Natural killer cell (primary cell): ENCODE data around the gene EHD1. TPM values are rescaled to one million over a fixed set of nuclear protein-coding genes. Genes with fewer than 3 reads are reported as not detected.

Source experiments
- ATAC-seq, 3 donors: fragments of 150-1000 bp in 2 of 3; fragments of 200-7000 bp in 1 of 3; cut with Tn5 transposase; 1 replicate in 1 of 3; 2 replicates in 2 of 3; pipeline ENCODE4 v1.10.0; 2021; ENCODE audit warnings: mild to moderate bottlenecking in 2 of 3, moderate library complexity in 2 of 3
- DNase-seq, 2 donors: peaks; one replicate each; pipeline versions ENCODE4 v3.0.0 to v3.0.0-alpha.2; 2013 to 2021; ENCODE audit warnings: mixed read lengths in 1 of 2
- H3K27ac ChIP-seq: one replicate; pipeline ENCODE4 v1.5.1; 2013; ENCODE audit warnings: mild to moderate bottlenecking, low read length
- H3K27me3 ChIP-seq: one replicate; pipeline ENCODE4 v1.6.1; 2013; ENCODE audit warnings: low read length; ENCODE audit not compliant: control insufficient read depth, insufficient read depth
- H3K36me3 ChIP-seq: one replicate; pipeline ENCODE4 v1.6.1; 2013; ENCODE audit warnings: low read length; ENCODE audit not compliant: control insufficient read depth, insufficient read depth
- H3K4me1 ChIP-seq: one replicate; pipeline ENCODE4 v1.6.1; 2013; ENCODE audit warnings: low read length; ENCODE audit not compliant: control insufficient read depth, insufficient read depth
- H3K4me3 ChIP-seq: one replicate; pipeline ENCODE4 v1.5.1; 2013; ENCODE audit warnings: low read length
- H3K9me3 ChIP-seq: one replicate; pipeline ENCODE4 v1.6.1; 2013; ENCODE audit warnings: low read length; ENCODE audit not compliant: control insufficient read depth, insufficient read depth
- H3K27ac Mint-ChIP-seq, 2 donors: one replicate each; pipeline ENCODE4 v1.8.0; 2022; ENCODE audit warnings: mild to moderate bottlenecking in 2 of 2, mixed read lengths in 2 of 2, moderate library complexity in 1 of 2
- H3K27me3 Mint-ChIP-seq, 2 donors: one replicate each; pipeline ENCODE4 v1.8.0; 2022; ENCODE audit warnings: low read depth in 2 of 2, mixed read lengths in 2 of 2
- H3K36me3 Mint-ChIP-seq: one replicate; pipeline ENCODE4 v1.8.0; 2022; ENCODE audit warnings: mixed read lengths
- H3K4me1 Mint-ChIP-seq, 2 donors: one replicate each; pipeline ENCODE4 v1.8.0; 2022; ENCODE audit warnings: mixed read lengths in 2 of 2
- H3K4me3 Mint-ChIP-seq: one replicate; pipeline ENCODE4 v1.8.0; 2022; ENCODE audit warnings: mild to moderate bottlenecking, moderate library complexity, mixed read lengths
- H3K9me3 Mint-ChIP-seq, 2 donors: one replicate each; pipeline ENCODE4 v1.8.0; 2022; ENCODE audit warnings: mixed read lengths in 2 of 2
- CTCF ChIP-seq: fragments of 200-600 bp; IDR thresholded peaks from one replicate; pipeline ENCODE4 v1.8.0; 2022; ENCODE audit warnings: antibody characterized with exemption
- WGBS: methylation state at CpG from one replicate; pipeline ENCODE4 v1.1.7; 2013; ENCODE audit warnings: missing lambda C conversion rate; ENCODE audit not compliant: insufficient coverage; 5-methylcytosine and 5-hydroxymethylcytosine counted together
- intact Hi-C: fragments of 100-400 bp; cut with micrococcal nuclease; formaldehyde crosslinking; loops from one replicate; pipeline ENCODE4 v1.14.2; 2022
- total RNA-seq, 4 donors: library from RNA; stranded (reverse); fragments of 120-200 nt in 1 of 4; gene quantifications; one replicate each; pipeline versions ENCODE4 v1.2.3 to v1.2.4, GENCODE V29; 2013 to 2022

Gene EHD1
- total RNA-seq, 3 donors from 2014 or later (not counting 1 experiment from before 2014, with no cell fraction given) = 218 to 246 (median 225) TPM

- H3K27ac ChIP-seq = no peak overlapping the region
- Mint-ChIP-seq H3K36me3 (no peaks in the 10 kb centered on the region), H3K27me3 (no peaks in the 10 kb centered on the region), H3K4me3 (no peak overlapping the region), H3K4me1 (peaks cover 0 to 9% of the 10 kb centered on the region in 2 donors), H3K27ac (no peak overlapping the region), H3K9me3 (no peaks in the 10 kb centered on the region)
- 84% methylated on average over 25 of the region's 25 CpGs for WGBS
- no peaks in the 10 kb centered on the region for H3K9me3 ChIP-seq
- no peak for TF ChIP-seq CTCF
- H3K27me3 ChIP-seq = no peaks in the 10 kb centered on the region
- ATAC-seq (no peak), DNase-seq (no peak)
- H3K4me3 ChIP-seq = no peak overlapping the region
- H3K4me1 ChIP-seq = peaks cover 19% of the 10 kb centered on the region
- H3K36me3 ChIP-seq = peaks cover 22% of the 10 kb centered on the region
- intact Hi-C loops = loop anchor here (1.0 kb wide), 2 partner anchors 46 to 106 kb away; no protein-coding TSS in a partner anchor
These were observed 15.0 kb upstream of the EHD1 start for GRCh38 chr11:64893194-64894069.

- Mint-ChIP-seq H3K27ac (no peak overlapping the region), H3K4me3 (no peak overlapping the region), H3K4me1 (peaks cover 5 to 16% of the 10 kb centered on the region in 2 donors), H3K27me3 (no peaks in the 10 kb centered on the region), H3K36me3 (no peaks in the 10 kb centered on the region), H3K9me3 (no peaks in the 10 kb centered on the region)
- Histone ChIP-seq H3K27me3 (no peaks in the 10 kb centered on the region), H3K9me3 (no peaks in the 10 kb centered on the region), H3K4me3 (no peak overlapping the region), H3K27ac (no peak overlapping the region), H3K4me1 (peaks cover 25% of the 10 kb centered on the region), H3K36me3 (peaks cover 16% of the 10 kb centered on the region)
- no peak for TF ChIP-seq CTCF
- ATAC-seq (no peak), DNase-seq (no peak)
- intact Hi-C loops = no loop called here
- WGBS = 91% methylated on average over 10 of the region's 10 CpGs
These were observed 14.4 kb upstream of the EHD1 start for GRCh38 chr11:64892838-64893193.

DNA sequence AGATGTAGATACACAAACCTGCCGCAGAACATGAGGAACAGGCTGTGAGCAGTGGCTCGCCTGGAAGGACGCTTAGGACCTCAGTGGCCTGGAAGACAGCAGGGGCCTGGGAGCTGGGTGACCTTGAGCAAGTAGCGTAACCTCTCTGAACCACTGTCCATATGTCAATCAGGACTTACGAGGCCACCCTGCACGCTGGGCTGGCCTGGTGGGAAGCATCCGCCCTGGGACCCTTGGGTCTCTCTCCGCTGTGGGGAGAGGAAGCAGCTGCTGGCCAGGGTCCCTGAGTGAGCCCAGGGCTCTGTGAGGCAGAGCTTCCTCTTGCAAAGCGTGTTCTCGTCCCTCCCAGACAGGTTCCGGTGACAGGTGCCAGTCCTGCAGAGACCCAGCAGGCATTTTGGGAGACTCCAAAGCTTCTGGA is 14.0 kb upstream of the EHD1 start:
- Mint-ChIP-seq H3K4me3 (no peak overlapping the region), H3K27me3 (no peaks in the 10 kb centered on the region), H3K9me3 (no peaks in the 10 kb centered on the region), H3K4me1 (peaks cover 8 to 18% of the 10 kb centered on the region in 2 donors), H3K27ac (no peak overlapping the region), H3K36me3 (no peaks in the 10 kb centered on the region)
- Histone ChIP-seq H3K27ac (no peak overlapping the region), H3K9me3 (no peaks in the 10 kb centered on the region), H3K36me3 (peaks cover 12% of the 10 kb centered on the region), H3K27me3 (no peaks in the 10 kb centered on the region), H3K4me3 (no peak overlapping the region), H3K4me1 (peaks cover 29% of the 10 kb centered on the region)
- no peak for TF ChIP-seq CTCF
- DNase-seq (no peak), ATAC-seq (no peak)
- intact Hi-C loops = no loop called here
- 71% methylated on average over 11 of the region's 11 CpGs for WGBS
